Tibial artery (tissue), 4 donors: Measurements from ENCODE around the gene SLC27A4.
A peak's percentile ranks its signal among the peaks of the same experiment; 100 is the strongest.

Experiments
- DNase-seq, 2 donors: peaks; one replicate each; pipeline ENCODE4 v3.0.0-alpha.2; 2019
- H3K27ac ChIP-seq, 2 donors: fragments of 200-600 bp; sonication (generic) in 1 of 2; 1 replicate in 1 of 2; 2 replicates in 1 of 2; pipeline ENCODE4 v1.5.1; 2018 to 2019; ENCODE audit warnings: mild to moderate bottlenecking in 1 of 2
- H3K27me3 ChIP-seq, 2 donors: fragments of 200-600 bp; sonication (generic) in 1 of 2; one replicate each; pipeline versions ENCODE4 v1.5.1 to v1.6.0; 2016 to 2019
- H3K36me3 ChIP-seq, 3 donors: fragments of 200-600 bp; sonication (generic) in 2 of 3; one replicate each; pipeline ENCODE4 v1.5.1; 2016 to 2019; ENCODE audit warnings: mild to moderate bottlenecking in 2 of 3
- H3K4me1 ChIP-seq, 4 donors: fragments of 200-600 bp; sonication (generic) in 2 of 4; 1 replicate in 3 of 4; 2 replicates in 1 of 4; pipeline ENCODE4 v1.5.1; 2016 to 2019
- H3K4me3 ChIP-seq, 2 donors: fragments of 200-600 bp; sonication (generic) in 1 of 2; 1 replicate in 1 of 2; 2 replicates in 1 of 2; pipeline ENCODE4 v1.5.1; 2018 to 2019; ENCODE audit warnings: mild to moderate bottlenecking in 2 of 2
- H3K9me3 ChIP-seq, 3 donors: fragments of 200-600 bp; sonication (generic) in 1 of 3; one replicate each; pipeline ENCODE4 v1.5.1; 2016 to 2019
- CTCF ChIP-seq, 2 experiments: fragments of 200-600 bp in 1 of 2; fragments of 450-650 bp in 1 of 2; IDR thresholded peaks; one replicate each; pipeline ENCODE4 v1.5.1; 2017 to 2019; ENCODE audit warnings: antibody characterized with exemption in 2 of 2, mild to moderate bottlenecking in 1 of 2, moderate library complexity in 1 of 2
- intact Hi-C: fragments of 100-400 bp; cut with DNase I; formaldehyde crosslinking; loops from one replicate; pipeline ENCODE4 v1.15.0; 2023; ENCODE audit warnings: low total_unique reads

The SLC27A4 gene

GRCh38 chr9:128340691-128341434 is 536 bp downstream of the SLC27A4 start:
- no peaks in the 10 kb centered on the region for H3K9me3 ChIP-seq
- intact Hi-C loops: no loop called here
- H3K27ac ChIP-seq: peak overlapping the region; percentile 76 to 79
- peaks cover 27 to 37% (median 32%) of the 10 kb centered on the region in 3 donors for H3K36me3 ChIP-seq
- no peak for DNase-seq
- peak overlapping the region; percentile 82 to 84 for H3K4me3 ChIP-seq
- TF ChIP-seq CTCF (IDR thresholded peaks at IDR 0.05): no peak
- H3K27me3 ChIP-seq: no peaks in the 10 kb centered on the region
- H3K4me1 ChIP-seq: peaks cover 0 to 18% (median 9%) of the 10 kb centered on the region in 4 donors

GRCh38 chr9:128341435-128341849 is 1.1 kb downstream of the SLC27A4 start:
- intact Hi-C loops: no loop called here
- DNase-seq: peak; percentile 51 to 76
- Histone ChIP-seq H3K27ac (peak overlapping the region; percentile 76 to 79), H3K9me3 (no peaks in the 10 kb centered on the region), H3K4me3 (peak overlapping the region; percentile 82 to 84), H3K27me3 (no peaks in the 10 kb centered on the region), H3K36me3 (peaks cover 32 to 43% (median 38%) of the 10 kb centered on the region in 3 donors), H3K4me1 (peaks cover 0 to 18% (median 9%) of the 10 kb centered on the region in 4 donors)
- peak; percentile 45 to 57 for TF ChIP-seq CTCF (IDR thresholded peaks at IDR 0.05)

- peaks cover 0 to 18% (median 9%) of the 10 kb centered on the region in 4 donors for H3K4me1 ChIP-seq
- H3K9me3 ChIP-seq: no peaks in the 10 kb centered on the region
- H3K4me3 ChIP-seq: no peak overlapping the region
- TF ChIP-seq CTCF (IDR thresholded peaks at IDR 0.05): no peak
- H3K27me3 ChIP-seq: no peaks in the 10 kb centered on the region
- intact Hi-C loops: no loop called here
- DNase-seq: no peak
- peaks cover 43 to 60% (median 51%) of the 10 kb centered on the region in 3 donors for H3K36me3 ChIP-seq
- H3K27ac ChIP-seq: no peak overlapping the region
These were observed 2.8 kb downstream of the SLC27A4 start for GRCh38 chr9:128342971-128343680.

- DNase-seq: no peak
- Histone ChIP-seq H3K36me3 (peaks cover 50 to 67% (median 58%) of the 10 kb centered on the region in 3 donors), H3K27ac (no peak overlapping the region), H3K4me3 (no peak overlapping the region), H3K9me3 (no peaks in the 10 kb centered on the region), H3K4me1 (peaks cover 0 to 18% (median 9%) of the 10 kb centered on the region in 4 donors), H3K27me3 (no peaks in the 10 kb centered on the region)
- intact Hi-C loops: no loop called here
- no peak for TF ChIP-seq CTCF (IDR thresholded peaks at IDR 0.05)
These were observed 3.5 kb downstream of the SLC27A4 start for GRCh38 chr9:128343855-128344254.

GRCh38 chr9:128344931-128345605 is 4.7 kb downstream of the SLC27A4 start:
- no peak for TF ChIP-seq CTCF (IDR thresholded peaks at IDR 0.05)
- H3K4me3 ChIP-seq: no peak overlapping the region
- H3K4me1 ChIP-seq: peaks cover 0 to 14% (median 9%) of the 10 kb centered on the region in 4 donors
- no peaks in the 10 kb centered on the region for H3K27me3 ChIP-seq
- no peaks in the 10 kb centered on the region for H3K9me3 ChIP-seq
- no peak overlapping the region for H3K27ac ChIP-seq
- peaks cover 61 to 79% (median 70%) of the 10 kb centered on the region in 3 donors for H3K36me3 ChIP-seq
- intact Hi-C loops: no loop called here
- DNase-seq: no peak
